K562 (cell line): Measurements from ENCODE around the gene SIGLEC9. TPM values are rescaled to one million over a fixed set of nuclear protein-coding genes. Genes with fewer than 3 reads are reported as not detected.

Experiments
- ATAC-seq: fragments of 200-7000 bp; cut with Tn5 transposase; 3 replicates; pipeline ENCODE4 v1.9.1; 2020; ENCODE audit warnings: moderate library complexity
- BruUV-seq: library from RNA; stranded (reverse); fragments of 400-500 nt; replicated peaks from 2 replicates; lab custom pipeline; 2021; lab: Mats Ljungman, UMichigan
- CTCF ChIA-PET: fragments of 300-600 bp; formaldehyde crosslinking; extraction: SDS; loops from one replicate; lab custom pipeline; 2021; ENCODE audit warnings: low intra/inter-chr PET ratio; lab: Yijun Ruan, JAX
- POLR2A ChIA-PET: fragments of 300-600, 350-650 bp; sonication (Branson Sonifier 250); formaldehyde crosslinking; extraction: SDS; loops from one replicate; lab custom pipeline; 2021; ENCODE audit warnings: antibody characterized with exemption, inconsistent platforms; lab: Yijun Ruan, JAX
- DNase-seq, 4 experiments: peaks; one replicate each; pipeline versions ENCODE4 v3.0.0 to v3.0.0-alpha.2; 2011 to 2018; ENCODE audit warnings: low spot score in 3 of 4, mixed read lengths in 3 of 4; ENCODE audit errors: extremely low read depth in 1 of 4
- FAIRE-seq: peaks from 2 replicates; lab custom pipeline; 2011; peaks lifted over from hg19 to GRCh38; lab: Jason Lieb, UNC
- H2AFZ ChIP-seq: 2 replicates; pipeline ENCODE4 v1.6.0; 2011; ENCODE audit warnings: low read depth, low read length, control low read depth, inconsistent platforms
- H3K27ac ChIP-seq: fragments of 200-600 bp; 3 replicates; pipeline ENCODE4 v1.8.0; 2011; ENCODE audit warnings: low read depth, mild to moderate bottlenecking, control low read depth, inconsistent platforms, low read length, moderate library complexity, mixed read lengths; ENCODE audit errors: extremely low read depth
- H3K27me3 ChIP-seq, 2 experiments: fragments of 300-600 bp in 1 of 2; 2 replicates in 1 of 2; 3 replicates in 1 of 2; pipeline versions ENCODE4 v1.6.0 to v1.8.0; 2011; ENCODE audit warnings: inconsistent platforms in 2 of 2, low read length in 2 of 2, mild to moderate bottlenecking in 1 of 2, mixed read lengths in 1 of 2, moderate library complexity in 1 of 2; ENCODE audit not compliant: control insufficient read depth in 2 of 2, insufficient read depth in 2 of 2
- H3K36me3 ChIP-seq: fragments of 300-600 bp; 3 replicates; pipeline ENCODE4 v1.8.0; 2011; ENCODE audit warnings: mild to moderate bottlenecking, low read length, inconsistent platforms; ENCODE audit not compliant: control insufficient read depth, insufficient read depth
- H3K4me1 ChIP-seq, 2 experiments: fragments of 200-600 bp in 1 of 2; replicated peaks in 1 of 2; 2 replicates in 1 of 2; 3 replicates in 1 of 2; pipeline versions ENCODE4 v1.5.1 to v1.8.0; 2011; ENCODE audit warnings: inconsistent platforms in 2 of 2, low read length in 2 of 2, mild to moderate bottlenecking in 1 of 2, mixed read lengths in 1 of 2, moderate library complexity in 1 of 2; ENCODE audit not compliant: control insufficient read depth in 2 of 2, insufficient read depth in 2 of 2
- H3K4me2 ChIP-seq: 2 replicates; pipeline ENCODE4 v1.6.1; 2011; ENCODE audit warnings: low read length, control low read depth, inconsistent platforms, mixed read lengths; ENCODE audit not compliant: insufficient read depth
- H3K4me3 ChIP-seq: fragments of 200-600 bp; sonication (generic), shearing (Covaris generic); 2 replicates; pipeline ENCODE4 v1.5.1; 2016; ENCODE audit warnings: control low read depth, inconsistent platforms
- H3K79me2 ChIP-seq: fragments of 200-600 bp; 3 replicates; pipeline ENCODE4 v1.8.0; 2011; ENCODE audit warnings: low read length, inconsistent platforms; ENCODE audit not compliant: control insufficient read depth, insufficient read depth
- H3K9ac ChIP-seq, 2 experiments: 2 replicates each; pipeline versions ENCODE4 v1.6.0 to v1.6.1; 2011; ENCODE audit warnings: low read depth in 2 of 2, low read length in 2 of 2, control low read depth in 1 of 2, inconsistent platforms in 1 of 2, mild to moderate bottlenecking in 1 of 2, mixed read lengths in 1 of 2; ENCODE audit not compliant: insufficient read depth in 1 of 2
- H3K9me1 ChIP-seq: one replicate; pipeline ENCODE4 v1.6.0; 2011; ENCODE audit warnings: inconsistent platforms, mild to moderate bottlenecking, low read length, moderate library complexity; ENCODE audit not compliant: control insufficient read depth, insufficient read depth
- H3K9me3 ChIP-seq: replicated peaks from 2 replicates; pipeline ENCODE4 v1.5.1; 2011; ENCODE audit warnings: low read depth, low read length, inconsistent platforms; ENCODE audit not compliant: control insufficient read depth, insufficient read depth
- H4K20me1 ChIP-seq: replicated peaks from 2 replicates; pipeline ENCODE4 v1.6.1; 2011; ENCODE audit warnings: low read length, inconsistent platforms, mixed read lengths; ENCODE audit not compliant: control insufficient read depth, insufficient read depth
- HDAC3 ChIP-seq: fragments of 450-650 bp; IDR thresholded peaks from 2 replicates; pipeline ENCODE4 v1.6.1; 2018; ENCODE audit warnings: borderline replicate concordance, mild to moderate bottlenecking, moderate library complexity; ENCODE audit not compliant: partially characterized antibody
- HNRNPH1 ChIP-seq: fragments of 200-400 bp; formaldehyde crosslinking; optimal IDR thresholded peaks from 2 replicates; pipeline ENCODE3; 2017; ENCODE audit warnings: low read depth, mild to moderate bottlenecking, low read length, moderate library complexity
- JUN ChIP-seq, 2 experiments: sonication (generic) in 1 of 2; formaldehyde crosslinking in 1 of 2; IDR thresholded peaks; 2 replicates each; pipeline versions ENCODE4 v1.6.1 to v1.8.0; 2012 to 2022; ENCODE audit warnings: borderline replicate concordance in 2 of 2, mild to moderate bottlenecking in 2 of 2, improper control_type of control experiment in 1 of 2, low read depth in 1 of 2, low read length in 1 of 2, missing genetic modification reagents in 1 of 2
- JUND ChIP-seq, 2 experiments: IDR thresholded peaks; 2 replicates in 1 of 2; 3 replicates in 1 of 2; pipeline ENCODE4 v1.6.1; 2011; ENCODE audit warnings: borderline replicate concordance in 2 of 2, low read depth in 2 of 2, low read length in 2 of 2, improper control_type of control experiment in 1 of 2, missing biosample characterization in 1 of 2, missing genetic modification characterization in 1 of 2, missing genetic modification reagents in 1 of 2
- MAFG ChIP-seq: fragments of 450-650 bp; conservative IDR thresholded peaks from 2 replicates; pipeline ENCODE4 v1.6.1; 2016; ENCODE audit warnings: missing genetic modification characterization, missing compliant biosample characterization
- MEF2D ChIP-seq: conservative IDR thresholded peaks from 2 replicates; pipeline ENCODE4 v1.6.1; 2016; ENCODE audit warnings: low read depth, missing genetic modification characterization, missing compliant biosample characterization
- PCBP2 ChIP-seq: fragments of 200-400 bp; formaldehyde crosslinking; IDR thresholded peaks from 2 replicates; pipeline ENCODE4 v1.6.1; 2018; ENCODE audit warnings: low read length, low read depth, mild to moderate bottlenecking, moderate library complexity; ENCODE audit not compliant: poor library complexity, severe bottlenecking
- PHTF2 ChIP-seq: fragments of 250-450 bp; sonication (Bioruptor Pico); IDR thresholded peaks from 2 replicates; pipeline ENCODE4 v1.5.0; 2021; ENCODE audit warnings: mild to moderate bottlenecking
- PML ChIP-seq: IDR thresholded peaks from 2 replicates; pipeline ENCODE4 v1.6.1; 2012; ENCODE audit warnings: low read length, inconsistent platforms
- RBM39 ChIP-seq: fragments of 200-400 bp; formaldehyde crosslinking; optimal IDR thresholded peaks from 2 replicates; pipeline ENCODE3; 2018; ENCODE audit warnings: low read depth, low read length
- RUNX1 ChIP-seq: sonication (generic); IDR thresholded peaks from 2 replicates; pipeline ENCODE4 v1.6.1; 2016; ENCODE audit warnings: antibody characterized with exemption, low read depth
- ZNF175 ChIP-seq: fragments of 200-800 bp; sonication (Bioruptor generic); IDR thresholded peaks from 2 replicates; pipeline ENCODE4 v1.6.1; 2016; ENCODE audit warnings: low read depth, mild to moderate bottlenecking, missing genetic modification characterization, missing compliant biosample characterization
- ZNF217 ChIP-seq: sonication (generic); formaldehyde crosslinking; IDR thresholded peaks from 2 replicates; pipeline ENCODE4 v1.8.0; 2022; ENCODE audit warnings: mild to moderate bottlenecking, missing genetic modification reagents
- ZNF384 ChIP-seq: IDR thresholded peaks from 2 replicates; pipeline ENCODE4 v1.6.1; 2012; ENCODE audit warnings: low read depth, low read length, improper control_type of control experiment
- ZNF695 ChIP-seq: fragments of 450-650 bp; formaldehyde crosslinking; IDR thresholded peaks from 2 replicates; pipeline ENCODE4 v1.4.0; 2020; ENCODE audit warnings: mild to moderate bottlenecking, moderate library complexity
- ZSCAN32 ChIP-seq: fragments of 450-650 bp; formaldehyde crosslinking; IDR thresholded peaks from 2 replicates; pipeline ENCODE4 v1.4.0; 2020; ENCODE audit warnings: mild to moderate bottlenecking, moderate library complexity
- WGBS: fragments of 100-300 bp; shearing (Covaris generic); methylation state at CpG from one replicate; pipeline ENCODE4 v1.1.6; 2016; ENCODE audit warnings: low coverage, mixed read lengths; ENCODE audit not compliant: insufficient coverage; ENCODE audit errors: missing lambda C conversion rate; 5-methylcytosine and 5-hydroxymethylcytosine counted together
- in situ Hi-C: fragments of 300-500 bp; cut with MboI; formaldehyde crosslinking; loops from 4 replicates; pipeline ENCODE4 v1.15.0; 2018; ENCODE audit warnings: inconsistent platforms, mixed read lengths
- intact Hi-C: fragments of 100-400 bp; cut with micrococcal nuclease; formaldehyde crosslinking; loops from 2 replicates; pipeline ENCODE4 v1.14.2; 2022
- polyA plus RNA-seq, 8 experiments: library from polyadenylated mRNA; depleted of rRNA in 4 of 8; stranded (reverse) in 5 of 8; unstranded in 3 of 8; fragments of >200 nt; fragmentation: Nextera tagmentation in 2 of 8; fragmentation: Illumina TruSeq in 1 of 8; extraction: Ambion mirVana in 2 of 8; extraction: Trizol in 1 of 8; gene quantifications; 2 replicates each; pipeline versions ENCODE4 v1.2.1 to v1.2.3, GENCODE V29; 2011 to 2014; ENCODE audit warnings: inconsistent platforms in 1 of 8, missing spikeins in 1 of 8
- total RNA-seq, 7 experiments: library from RNA; depleted of rRNA in 6 of 7; stranded (reverse); fragments of >200 nt in 6 of 7; fragmentation: Illumina TruSeq in 2 of 7; extraction: Trizol in 2 of 7; gene quantifications; 2 replicates each; pipeline versions ENCODE4 v1.2.1 to v1.2.3, GENCODE V29; 2011 to 2021; ENCODE audit warnings: low replicate concordance in 1 of 7
- TF ChIP-seq, protein P1 (sequence below): sonication (generic); formaldehyde crosslinking; IDR thresholded peaks from 2 replicates; pipeline ENCODE4 v1.4.0; 2020; ENCODE audit warnings: mild to moderate bottlenecking, missing genetic modification reagents
- TF ChIP-seq, protein P2 (sequence below): fragments of 250-450 bp; sonication (Bioruptor Pico); IDR thresholded peaks from 2 replicates; pipeline ENCODE4 v1.4.0; 2020; ENCODE audit warnings: mild to moderate bottlenecking, moderate library complexity, borderline replicate concordance

SIGLEC9 gene
- total and polyA plus RNA-seq, 9 of the 15 experiments (the other 6 are each of a cell fraction or from before 2014, with no cell fraction given), result 0.09 to 0.34 (median 0.22) TPM; not detected in 4

DNA sequence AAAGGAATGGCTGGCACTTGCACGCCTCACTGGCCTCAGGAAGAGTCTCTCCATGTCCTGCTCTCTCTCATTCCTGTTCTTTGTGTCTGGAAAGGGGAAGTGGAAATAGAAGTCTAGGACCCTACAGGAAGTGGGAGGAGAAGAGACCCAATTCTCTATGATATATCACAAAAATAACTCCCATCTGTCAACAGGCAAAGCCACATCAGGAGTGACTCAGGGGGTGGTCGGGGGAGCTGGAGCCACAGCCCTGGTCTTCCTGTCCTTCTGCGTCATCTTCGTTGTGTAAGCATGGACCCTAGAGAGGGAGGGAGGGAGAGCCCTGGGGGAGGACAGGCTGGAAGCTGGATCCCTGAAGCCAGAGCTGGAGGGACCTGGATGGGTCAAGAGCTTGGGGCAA, 3.0 kb downstream of the SIGLEC9 start:
- ATAC-seq (peak; percentile 32), FAIRE-seq (peak; percentile 87), DNase-seq (peak; percentile 31 to 72 (median 34))
- Histone ChIP-seq H3K9me3 (no peaks in the 10 kb centered on the region), H3K27me3 (peaks cover 3 to 28% of the 10 kb centered on the region in 2 experiments; a peak in 2 of 5 replicates), H4K20me1 (peaks cover 4% of the 10 kb centered on the region; the same call in 1 of the 2 replicates), H3K4me1 (peaks cover 36 to 37% of the 10 kb centered on the region in 2 experiments), H3K27ac (no peak overlapping the region), H3K4me3 (no peak overlapping the region), H3K36me3 (no peaks in the 10 kb centered on the region), H3K4me2 (peak overlapping the region; percentile 38), H2AFZ (no peak overlapping the region), H3K9ac (no peak overlapping the region), H3K9me1 (no peaks in the 10 kb centered on the region), H3K79me2 (no peaks in the 10 kb centered on the region)
- 4% methylated on average over 4 of the region's 4 CpGs for WGBS
- ChIA-PET CTCF (no interaction called here), POLR2A (interaction anchor here (0.7 kb wide), 1 partner anchor 211 kb away, joined by 4 read pairs; no protein-coding TSS in a partner anchor)
- intact Hi-C loops, result no loop called here
- in situ Hi-C loops, result no loop called here
- no TSS peak for BruUV-seq
- TF ChIP-seq, protein P1, sequence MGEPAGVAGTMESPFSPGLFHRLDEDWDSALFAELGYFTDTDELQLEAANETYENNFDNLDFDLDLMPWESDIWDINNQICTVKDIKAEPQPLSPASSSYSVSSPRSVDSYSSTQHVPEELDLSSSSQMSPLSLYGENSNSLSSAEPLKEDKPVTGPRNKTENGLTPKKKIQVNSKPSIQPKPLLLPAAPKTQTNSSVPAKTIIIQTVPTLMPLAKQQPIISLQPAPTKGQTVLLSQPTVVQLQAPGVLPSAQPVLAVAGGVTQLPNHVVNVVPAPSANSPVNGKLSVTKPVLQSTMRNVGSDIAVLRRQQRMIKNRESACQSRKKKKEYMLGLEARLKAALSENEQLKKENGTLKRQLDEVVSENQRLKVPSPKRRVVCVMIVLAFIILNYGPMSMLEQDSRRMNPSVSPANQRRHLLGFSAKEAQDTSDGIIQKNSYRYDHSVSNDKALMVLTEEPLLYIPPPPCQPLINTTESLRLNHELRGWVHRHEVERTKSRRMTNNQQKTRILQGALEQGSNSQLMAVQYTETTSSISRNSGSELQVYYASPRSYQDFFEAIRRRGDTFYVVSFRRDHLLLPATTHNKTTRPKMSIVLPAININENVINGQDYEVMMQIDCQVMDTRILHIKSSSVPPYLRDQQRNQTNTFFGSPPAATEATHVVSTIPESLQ (CRISPR knock-in tag), result peak; percentile 47; the same call in 1 of the 2 replicates
- TF ChIP-seq HDAC3 (no peak), PCBP2 (no peak), ZNF384 (no peak), RUNX1 (no peak), JUN (IDR thresholded peaks at IDR 0.05; ENCODE audit: borderline replicate concordance, low read depth, low read length) (peak; percentile 85; the same call in 1 of the 2 replicates), JUN (CRISPR knock-in tag; IDR thresholded peaks at IDR 0.05; ENCODE audit: borderline replicate concordance) (no peak), ZNF175 (CRISPR knock-in tag) (0 out of 2 replicates have a peak, but pooled peaks have one; percentile 3), PHTF2 (CRISPR knock-in tag) (no peak), RBM39 (no peak), ZNF695 (CRISPR knock-in tag) (no peak), ZNF217 (CRISPR knock-in tag) (no peak), JUND (IDR thresholded peaks at IDR 0.05; ENCODE audit: borderline replicate concordance, low read depth, low read length) (peak; percentile 89), JUND (tag; IDR thresholded peaks at IDR 0.05; ENCODE audit: borderline replicate concordance, low read depth, low read length) (peak; percentile 66; the same call in 1 of the 3 replicates), MAFG (no peak), MEF2D (tag) (peak; percentile 80), PML (no peak), HNRNPH1 (no peak), ZSCAN32 (CRISPR knock-in tag) (no peak)
- TF ChIP-seq, protein P2, sequence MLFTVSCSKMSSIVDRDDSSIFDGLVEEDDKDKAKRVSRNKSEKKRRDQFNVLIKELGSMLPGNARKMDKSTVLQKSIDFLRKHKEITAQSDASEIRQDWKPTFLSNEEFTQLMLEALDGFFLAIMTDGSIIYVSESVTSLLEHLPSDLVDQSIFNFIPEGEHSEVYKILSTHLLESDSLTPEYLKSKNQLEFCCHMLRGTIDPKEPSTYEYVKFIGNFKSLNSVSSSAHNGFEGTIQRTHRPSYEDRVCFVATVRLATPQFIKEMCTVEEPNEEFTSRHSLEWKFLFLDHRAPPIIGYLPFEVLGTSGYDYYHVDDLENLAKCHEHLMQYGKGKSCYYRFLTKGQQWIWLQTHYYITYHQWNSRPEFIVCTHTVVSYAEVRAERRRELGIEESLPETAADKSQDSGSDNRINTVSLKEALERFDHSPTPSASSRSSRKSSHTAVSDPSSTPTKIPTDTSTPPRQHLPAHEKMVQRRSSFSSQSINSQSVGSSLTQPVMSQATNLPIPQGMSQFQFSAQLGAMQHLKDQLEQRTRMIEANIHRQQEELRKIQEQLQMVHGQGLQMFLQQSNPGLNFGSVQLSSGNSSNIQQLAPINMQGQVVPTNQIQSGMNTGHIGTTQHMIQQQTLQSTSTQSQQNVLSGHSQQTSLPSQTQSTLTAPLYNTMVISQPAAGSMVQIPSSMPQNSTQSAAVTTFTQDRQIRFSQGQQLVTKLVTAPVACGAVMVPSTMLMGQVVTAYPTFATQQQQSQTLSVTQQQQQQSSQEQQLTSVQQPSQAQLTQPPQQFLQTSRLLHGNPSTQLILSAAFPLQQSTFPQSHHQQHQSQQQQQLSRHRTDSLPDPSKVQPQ (CRISPR knock-in tag), result no peak
